OCI-LY1 (cell line): Measurements from ENCODE around the gene ZNF90.
A peak's percentile ranks its signal among the peaks of the same experiment; 100 is the strongest.
"Not testable (repeated sequence)": the region's sequence is repeated elsewhere in the genome, so short reads cannot be mapped to it uniquely, and the experiment has no call there.

Experiments used
- H2AFZ ChIP-seq: fragments of 200-600 bp; sonication (generic), shearing (Covaris generic); 2 replicates; pipeline ENCODE4 v1.6.0; 2014; ENCODE audit warnings: antibody characterized with exemption, mild to moderate bottlenecking, low read length
- H3F3A ChIP-seq: fragments of 200-600 bp; sonication (generic), shearing (Covaris generic); 2 replicates; pipeline ENCODE4 v1.6.0; 2014; ENCODE audit warnings: mild to moderate bottlenecking, antibody characterized with exemption, low read length, moderate library complexity; ENCODE audit not compliant: insufficient read depth
- H3K27ac ChIP-seq: fragments of 200-600 bp; sonication (generic); 2 replicates; pipeline ENCODE4 v1.5.1; 2014; ENCODE audit warnings: low read length, mixed run types, mild to moderate bottlenecking, low read depth; ENCODE audit not compliant: poor library complexity, severe bottlenecking
- H3K27me3 ChIP-seq: fragments of 200-600 bp; sonication (generic); 2 replicates; pipeline ENCODE4 v1.6.0; 2014; ENCODE audit warnings: antibody characterized with exemption, mild to moderate bottlenecking, low read length, moderate library complexity; ENCODE audit not compliant: insufficient read depth
- H3K36me3 ChIP-seq: fragments of 200-600 bp; sonication (generic); 2 replicates; pipeline ENCODE4 v1.6.1; 2014; ENCODE audit warnings: mild to moderate bottlenecking, antibody characterized with exemption, low read length, moderate library complexity, mixed read lengths; ENCODE audit not compliant: insufficient read depth
- H3K4me1 ChIP-seq: fragments of 200-600 bp; sonication (generic); 2 replicates; pipeline ENCODE4 v1.5.1; 2014; ENCODE audit warnings: mild to moderate bottlenecking, low read length, moderate library complexity; ENCODE audit not compliant: insufficient read depth, severe bottlenecking
- H3K4me2 ChIP-seq: fragments of 200-600 bp; sonication (generic), shearing (Covaris generic); 2 replicates; pipeline ENCODE4 v1.6.1; 2014; ENCODE audit warnings: low read length
- H3K4me3 ChIP-seq: fragments of 200-600 bp; sonication (generic); 2 replicates; pipeline ENCODE4 v1.5.1; 2014; ENCODE audit warnings: low read length, low read depth, mild to moderate bottlenecking, mixed read lengths; ENCODE audit not compliant: poor library complexity, severe bottlenecking
- H3K79me2 ChIP-seq: fragments of 200-600 bp; shearing (Covaris generic); 2 replicates; pipeline ENCODE4 v1.6.1; 2016; ENCODE audit warnings: mixed run types, low read length, mixed read lengths; ENCODE audit not compliant: insufficient read depth
- H3K9ac ChIP-seq: fragments of 200-600 bp; sonication (generic), shearing (Covaris generic); 2 replicates; pipeline ENCODE4 v1.6.1; 2014; ENCODE audit warnings: mild to moderate bottlenecking, low read length, mixed read lengths
- H3K9me2 ChIP-seq: fragments of 200-600 bp; sonication (generic), shearing (Covaris generic); 2 replicates; pipeline ENCODE4 v1.6.1; 2014; ENCODE audit warnings: low read depth, mild to moderate bottlenecking, low read length, mixed read lengths
- H3K9me3 ChIP-seq: fragments of 200-600 bp; shearing (Covaris generic); 2 replicates; pipeline ENCODE4 v1.6.1; 2014; ENCODE audit warnings: low read length, mixed read lengths
- H4K20me1 ChIP-seq: fragments of 200-600 bp; sonication (generic), shearing (Covaris generic); 2 replicates; pipeline ENCODE4 v1.6.0; 2016; ENCODE audit warnings: mild to moderate bottlenecking, low read length; ENCODE audit not compliant: insufficient read depth
- EZH2 ChIP-seq: fragments of 200-600 bp; sonication (generic), shearing (Covaris generic); IDR thresholded peaks from 2 replicates; pipeline ENCODE4 v1.8.0; 2017; ENCODE audit warnings: borderline replicate concordance, mixed run types, mild to moderate bottlenecking, antibody characterized with exemption, low read length, moderate library complexity, mixed read lengths
- TF ChIP-seq, protein P1 (sequence below): fragments of 200-600 bp; sonication (generic), shearing (Covaris generic); IDR thresholded peaks from 2 replicates; pipeline ENCODE4 v1.5.1; 2017; ENCODE audit warnings: mild to moderate bottlenecking, antibody characterized with exemption, low read length, moderate library complexity, mixed read lengths

The ZNF90 gene

DNA sequence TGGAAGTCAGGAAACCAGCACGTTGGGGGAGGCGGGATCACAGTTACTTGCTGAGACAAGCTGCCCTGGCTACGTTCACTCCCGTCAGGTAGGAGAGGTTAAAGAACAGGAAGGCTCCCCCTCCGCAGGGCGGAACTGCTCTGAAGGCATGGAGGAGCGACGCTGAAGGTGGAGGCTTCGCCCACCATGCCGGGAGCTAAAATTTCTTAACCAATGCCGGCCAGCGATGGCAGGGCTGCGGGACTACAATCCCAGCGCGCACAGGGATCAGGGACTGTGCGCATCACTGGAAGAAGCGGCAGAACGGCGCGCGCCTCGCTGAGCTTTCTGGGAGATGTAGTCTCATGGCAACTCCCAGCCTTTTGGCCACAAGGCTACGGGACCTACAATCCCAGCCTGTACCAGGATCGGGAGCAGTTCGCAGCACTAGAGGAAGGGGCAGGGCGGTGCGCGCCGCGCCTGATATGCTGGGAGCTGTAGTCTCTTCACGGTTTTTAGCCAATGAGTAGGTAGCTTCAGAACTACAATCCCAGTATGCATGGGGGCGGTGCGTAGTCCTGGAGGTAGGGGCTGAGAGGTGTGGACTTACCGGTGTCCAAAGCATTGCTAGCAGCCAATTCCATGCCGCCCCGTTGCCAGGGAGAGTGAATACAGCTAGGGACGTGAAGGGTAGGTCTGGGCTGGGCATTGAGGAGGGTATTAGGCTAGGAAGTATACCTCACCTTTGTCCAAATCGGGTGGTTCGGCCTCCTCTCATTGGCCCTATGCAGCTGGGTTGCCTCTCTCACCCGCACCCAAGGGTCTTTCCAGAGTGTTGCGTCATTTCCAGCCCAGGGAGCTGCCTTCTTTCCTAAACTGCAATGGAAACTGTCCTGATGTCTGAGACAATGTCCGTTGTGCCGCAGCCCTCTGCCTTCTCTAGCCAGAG is 25.7 kb upstream of the ZNF90 start:
- Histone ChIP-seq H3K36me3 (no peaks in the 10 kb centered on the region), H3K9ac (peak overlapping the region; percentile 65), H3F3A (no peaks in the 10 kb centered on the region), H3K9me3 (0 out of 2 replicates have a peak, but pooled peaks cover 5% of the 10 kb centered on the region), H3K4me1 (peaks cover 11% of the 10 kb centered on the region), H3K27me3 (no peaks in the 10 kb centered on the region), H3K4me2 (peak overlapping the region; percentile 63), H3K27ac (no peak overlapping the region), H2AFZ (peak overlapping the region; percentile 66; the same call in 1 of the 2 replicates), H4K20me1 (no peaks in the 10 kb centered on the region), H3K9me2 (no peaks in the 10 kb centered on the region), H3K79me2 (no peaks in the 10 kb centered on the region), H3K4me3 (peak overlapping the region; percentile 70)
- TF ChIP-seq, protein P1, sequence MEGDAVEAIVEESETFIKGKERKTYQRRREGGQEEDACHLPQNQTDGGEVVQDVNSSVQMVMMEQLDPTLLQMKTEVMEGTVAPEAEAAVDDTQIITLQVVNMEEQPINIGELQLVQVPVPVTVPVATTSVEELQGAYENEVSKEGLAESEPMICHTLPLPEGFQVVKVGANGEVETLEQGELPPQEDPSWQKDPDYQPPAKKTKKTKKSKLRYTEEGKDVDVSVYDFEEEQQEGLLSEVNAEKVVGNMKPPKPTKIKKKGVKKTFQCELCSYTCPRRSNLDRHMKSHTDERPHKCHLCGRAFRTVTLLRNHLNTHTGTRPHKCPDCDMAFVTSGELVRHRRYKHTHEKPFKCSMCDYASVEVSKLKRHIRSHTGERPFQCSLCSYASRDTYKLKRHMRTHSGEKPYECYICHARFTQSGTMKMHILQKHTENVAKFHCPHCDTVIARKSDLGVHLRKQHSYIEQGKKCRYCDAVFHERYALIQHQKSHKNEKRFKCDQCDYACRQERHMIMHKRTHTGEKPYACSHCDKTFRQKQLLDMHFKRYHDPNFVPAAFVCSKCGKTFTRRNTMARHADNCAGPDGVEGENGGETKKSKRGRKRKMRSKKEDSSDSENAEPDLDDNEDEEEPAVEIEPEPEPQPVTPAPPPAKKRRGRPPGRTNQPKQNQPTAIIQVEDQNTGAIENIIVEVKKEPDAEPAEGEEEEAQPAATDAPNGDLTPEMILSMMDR: no peak
- no peak for TF ChIP-seq EZH2

DNA sequence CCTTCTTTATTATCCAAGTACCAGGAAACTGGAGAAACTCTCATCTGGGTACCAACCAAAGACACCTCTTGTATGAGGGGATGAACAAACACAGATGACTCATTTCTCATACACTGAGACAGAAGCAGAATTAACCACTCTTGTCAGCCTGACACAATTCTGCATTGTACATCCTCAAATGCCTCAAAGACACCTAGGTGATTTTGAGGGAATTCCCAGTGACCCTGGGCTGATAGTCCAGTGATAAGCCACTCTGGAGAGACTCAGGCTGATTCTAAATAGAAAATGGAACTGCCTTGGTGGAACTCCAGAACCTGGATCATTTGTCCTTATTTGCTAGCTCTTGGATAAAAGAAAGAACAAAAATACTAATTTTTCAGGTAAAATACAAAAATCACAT is 19.1 kb upstream of the ZNF90 start:
- H3K79me2 ChIP-seq, H3K9ac ChIP-seq, H3K27ac ChIP-seq, H3K4me2 ChIP-seq, H3K36me3 ChIP-seq, H3K27me3 ChIP-seq, H3F3A ChIP-seq, H3K4me3 ChIP-seq, H2AFZ ChIP-seq, H3K4me1 ChIP-seq, H4K20me1 ChIP-seq, H3K9me3 ChIP-seq, H3K9me2 ChIP-seq: not testable (repeated sequence)

DNA sequence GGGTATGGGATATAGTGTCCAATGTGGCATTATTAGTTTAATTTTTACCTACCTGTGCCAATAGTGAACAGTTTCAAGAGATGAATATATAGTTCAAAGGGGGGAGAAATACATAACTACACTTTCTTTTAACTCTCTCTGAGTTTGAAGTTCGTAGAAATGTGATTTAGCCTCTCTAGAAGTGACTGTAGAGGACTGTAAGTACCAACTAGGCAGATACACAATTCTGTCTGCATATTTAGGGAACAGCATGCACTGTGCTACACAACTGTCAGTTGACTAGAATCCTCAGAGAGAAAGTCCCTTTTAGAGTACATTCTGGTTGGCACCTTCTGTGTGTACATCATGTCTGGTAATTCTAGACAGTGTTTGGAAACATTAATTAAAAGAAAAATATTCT is 17.5 kb upstream of the ZNF90 start:
- Histone ChIP-seq H3K9ac (no peak overlapping the region), H3K27ac (no peak overlapping the region), H3K79me2 (no peaks in the 10 kb centered on the region), H3K4me3 (no peak overlapping the region), H3K9me2 (no peaks in the 10 kb centered on the region), H3K9me3 (no peaks in the 10 kb centered on the region), H3K4me1 (no peaks in the 10 kb centered on the region), H4K20me1 (no peaks in the 10 kb centered on the region), H3K4me2 (no peak overlapping the region), H3K36me3 (no peaks in the 10 kb centered on the region), H2AFZ (no peak overlapping the region), H3K27me3 (no peaks in the 10 kb centered on the region), H3F3A (no peaks in the 10 kb centered on the region)
- no peak for TF ChIP-seq EZH2
- TF ChIP-seq, protein P1: no peak

DNA sequence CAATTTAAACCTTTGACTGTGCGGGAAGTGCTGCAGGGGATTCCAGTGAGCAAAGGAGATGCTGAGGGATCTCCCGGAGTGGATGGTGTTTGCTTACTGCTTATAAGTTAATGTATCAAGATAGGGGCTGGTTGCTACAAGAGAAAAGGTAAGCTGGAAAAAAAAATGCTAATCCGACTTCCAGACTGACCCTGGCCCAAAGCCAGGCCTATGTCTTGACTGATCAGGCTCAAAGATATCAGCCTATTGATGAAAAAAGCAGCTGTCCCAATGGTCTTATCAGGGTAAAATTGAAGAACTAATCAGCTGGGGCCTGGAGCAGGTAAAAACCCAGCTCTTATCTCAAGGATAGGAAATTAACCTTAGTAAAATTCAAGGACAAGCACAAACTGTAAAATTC is 10.9 kb upstream of the ZNF90 start:
- Histone ChIP-seq H3K27ac (no peak overlapping the region), H3K27me3 (no peaks in the 10 kb centered on the region), H4K20me1 (no peaks in the 10 kb centered on the region), H3K79me2 (no peaks in the 10 kb centered on the region), H2AFZ (no peak overlapping the region), H3K36me3 (no peaks in the 10 kb centered on the region), H3K4me3 (no peak overlapping the region), H3K9me3 (no peaks in the 10 kb centered on the region), H3K4me2 (no peak overlapping the region), H3K9ac (no peak overlapping the region), H3K4me1 (no peaks in the 10 kb centered on the region), H3K9me2 (no peaks in the 10 kb centered on the region), H3F3A (no peaks in the 10 kb centered on the region)
- TF ChIP-seq, protein P1: no peak
- TF ChIP-seq EZH2: no peak
